HCT116 (cell line): ENCODE results near the gene SDK1. TPM values are rescaled to one million over a fixed set of nuclear protein-coding genes. Genes with fewer than 3 reads are reported as not detected.

Experiments
- ATAC-seq: fragments of 200-7000 bp; cut with Tn5 transposase; 2 replicates; pipeline ENCODE4 v1.9.1; 2020; ENCODE audit warnings: mild to moderate bottlenecking, moderate library complexity
- BruUV-seq: library from RNA; stranded (reverse); fragments of 400-500 nt; replicated peaks from 2 replicates; lab custom pipeline; 2021; lab: Mats Ljungman, UMichigan
- CTCF ChIA-PET: fragments of 300-600 bp; sonication (Branson Sonifier 250); formaldehyde crosslinking; loops from one replicate; lab custom pipeline; 2021; ENCODE audit warnings: antibody characterized with exemption; lab: Charles Lee
- POLR2A ChIA-PET: fragments of 300-600, 350-600 bp; sonication (Branson Sonifier 250); formaldehyde crosslinking; loops from one replicate; lab custom pipeline; 2021; ENCODE audit warnings: antibody characterized with exemption; lab: Charles Lee
- RAD21 ChIA-PET, 2 experiments: fragments of 300-600 bp; sonication (Branson Sonifier 250); formaldehyde crosslinking; loops; one replicate each; lab custom pipeline; 2023; ENCODE audit warnings: low total read pairs in 2 of 2; ENCODE audit not compliant: uncharacterized antibody in 2 of 2, unreplicated experiment in 2 of 2, low non-redundant PET in 1 of 2; lab: Charles Lee
- DNase-seq: peaks from one replicate; pipeline ENCODE4 v3.0.0-alpha.2; 2010; ENCODE audit warnings: low read depth, low spot score
- H2AFZ ChIP-seq: fragments of 200-600 bp; shearing (Covaris generic), sonication (generic); 2 replicates; pipeline ENCODE4 v1.6.1; 2017; ENCODE audit warnings: low read depth, mixed run types, mixed read lengths, antibody characterized with exemption, low read length; ENCODE audit not compliant: poor library complexity, severe bottlenecking
- H3K27ac ChIP-seq: 2 replicates; pipeline ENCODE4 v1.5.1; 2012; ENCODE audit warnings: low read depth, low read length
- H3K27me3 ChIP-seq: fragments of 200-600 bp; sonication (generic); 2 replicates; pipeline ENCODE4 v1.6.1; 2016; ENCODE audit warnings: mixed run types, low read length, mixed read lengths; ENCODE audit not compliant: insufficient read depth
- H3K36me3 ChIP-seq, 2 experiments: fragments of 200-500 bp in 1 of 2; fragments of 200-600 bp in 1 of 2; sonication (Bioruptor generic) in 1 of 2; sonication (generic) in 1 of 2; 2 replicates each; pipeline versions ENCODE4 v1.5.1 to v1.6.1; 2014 to 2016; ENCODE audit warnings: low read length in 2 of 2, inconsistent platforms in 1 of 2, mixed read lengths in 1 of 2, mixed run types in 1 of 2; ENCODE audit not compliant: insufficient read depth in 2 of 2, control insufficient read depth in 1 of 2
- H3K4me1 ChIP-seq, 2 experiments: fragments of 200-600 bp in 1 of 2; sonication (generic) in 1 of 2; 2 replicates each; pipeline versions ENCODE4 v1.5.1 to v1.6.1; 2012 to 2017; ENCODE audit warnings: low read length in 2 of 2, inconsistent platforms in 1 of 2, mild to moderate bottlenecking in 1 of 2, mixed read lengths in 1 of 2, mixed run types in 1 of 2, moderate library complexity in 1 of 2; ENCODE audit not compliant: insufficient read depth in 2 of 2, control insufficient read depth in 1 of 2
- H3K4me2 ChIP-seq: fragments of 200-600 bp; sonication (generic); 2 replicates; pipeline ENCODE4 v1.6.1; 2017; ENCODE audit warnings: mixed run types, low read length, mixed read lengths
- H3K4me3 ChIP-seq, 2 experiments: fragments of 200-600 bp in 1 of 2; sonication (generic) in 1 of 2; replicated peaks in 1 of 2; 2 replicates each; pipeline ENCODE4 v1.5.1; 2011 to 2016; ENCODE audit warnings: low read length in 2 of 2, control low read depth in 1 of 2, low read depth in 1 of 2, mild to moderate bottlenecking in 1 of 2, mixed read lengths in 1 of 2, mixed run types in 1 of 2
- H3K79me2 ChIP-seq: fragments of 200-600 bp; sonication (generic); 2 replicates; pipeline ENCODE4 v1.6.1; 2017; ENCODE audit warnings: mild to moderate bottlenecking, mixed run types, low read length, moderate library complexity, mixed read lengths; ENCODE audit not compliant: insufficient read depth
- H3K9ac ChIP-seq: fragments of 200-600 bp; sonication (generic); 2 replicates; pipeline ENCODE4 v1.6.1; 2016; ENCODE audit warnings: low read length, mixed read lengths
- H3K9me2 ChIP-seq: fragments of 200-600 bp; sonication (generic), shearing (Covaris generic); 2 replicates; pipeline ENCODE4 v1.6.1; 2017; ENCODE audit warnings: mixed run types, mild to moderate bottlenecking, moderate library complexity; ENCODE audit not compliant: insufficient read depth
- H3K9me3 ChIP-seq, 2 experiments: fragments of 200-500 bp in 1 of 2; fragments of 200-600 bp in 1 of 2; sonication (Bioruptor generic) in 1 of 2; sonication (generic) in 1 of 2; 2 replicates each; pipeline ENCODE4 v1.6.1; 2014 to 2017; ENCODE audit warnings: low read length in 2 of 2, mixed read lengths in 2 of 2, inconsistent platforms in 1 of 2, low read depth in 1 of 2, mild to moderate bottlenecking in 1 of 2, mixed run types in 1 of 2, moderate library complexity in 1 of 2; ENCODE audit not compliant: control insufficient read depth in 1 of 2, insufficient read depth in 1 of 2
- H4K20me1 ChIP-seq: fragments of 200-600 bp; sonication (generic), shearing (Covaris generic); 2 replicates; pipeline ENCODE4 v1.6.1; 2017; ENCODE audit warnings: mixed run types, mild to moderate bottlenecking, moderate library complexity; ENCODE audit not compliant: insufficient read depth
- CEBPB ChIP-seq: IDR thresholded peaks from 2 replicates; pipeline ENCODE4 v1.6.1; 2012; ENCODE audit warnings: low read depth
- ELF1 ChIP-seq: IDR thresholded peaks from 2 replicates; pipeline ENCODE4 v1.6.1; 2012; ENCODE audit warnings: low read depth, borderline replicate concordance
- EZH2phosphoT487 ChIP-seq: fragments of 200-600 bp; IDR thresholded peaks from 2 replicates; pipeline ENCODE4 v1.6.1; 2018; ENCODE audit warnings: antibody characterized with exemption, borderline replicate concordance
- POLR2A ChIP-seq: IDR thresholded peaks from 2 replicates; pipeline ENCODE4 v1.7.0; 2011; ENCODE audit warnings: borderline replicate concordance; ENCODE audit not compliant: insufficient read depth, insufficient read length; ENCODE audit errors: extremely low read depth
- SRF ChIP-seq: IDR thresholded peaks from 2 replicates; pipeline ENCODE4 v1.6.1; 2012; ENCODE audit warnings: low read depth
- TCF7L2 ChIP-seq: IDR thresholded peaks from 2 replicates; pipeline ENCODE4 v1.7.0; 2011; ENCODE audit warnings: borderline replicate concordance, inconsistent platforms; ENCODE audit not compliant: insufficient read depth, insufficient read length; ENCODE audit errors: extremely low read depth
- intact Hi-C: fragments of 100-400 bp; cut with micrococcal nuclease; formaldehyde crosslinking; loops from 2 replicates; pipeline ENCODE4 v1.10.0; 2022
- total RNA-seq: library from RNA; stranded (reverse); gene quantifications from one replicate; pipeline ENCODE4 v1.2.1, GENCODE V29; 2021; ENCODE audit not compliant: unreplicated experiment
- TF ChIP-seq, protein P1 (sequence below): IDR thresholded peaks from 2 replicates; pipeline ENCODE4 v1.6.1; 2012; ENCODE audit warnings: low read depth

The SDK1 gene
- total RNA-seq, 1 experiment from 2014 or later: 0.05 TPM

DNA sequence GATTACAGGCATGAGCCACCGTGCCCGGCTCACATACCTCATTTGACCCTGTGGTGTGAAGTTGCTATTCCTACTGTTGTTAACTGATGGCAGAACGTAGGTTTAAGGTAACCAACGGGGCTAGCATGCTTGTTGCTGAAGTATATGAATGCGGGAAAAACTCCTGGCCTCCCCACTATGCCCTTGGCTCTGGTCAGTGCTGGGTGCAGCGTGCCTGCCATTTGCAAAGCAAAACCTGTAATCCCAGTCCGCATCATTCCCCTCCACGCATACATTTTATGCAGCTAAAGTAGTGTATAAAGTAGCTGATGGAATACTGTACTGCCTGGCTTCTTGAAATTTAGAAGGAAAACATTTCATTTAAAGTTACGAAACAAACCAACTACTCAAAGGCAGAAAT lies 273.3 kb downstream of the SDK1 start:
- CTCF ChIA-PET: no interaction called here

More for the DNA sequence above, 273.3 kb downstream of the SDK1 start:
- H3K36me3 ChIP-seq: no peaks in the 10 kb centered on the region
- intact Hi-C loops: no loop called here
- H3K9me2 ChIP-seq: no peaks in the 10 kb centered on the region
- no peaks in the 10 kb centered on the region for H4K20me1 ChIP-seq
- H3K27me3 ChIP-seq: peaks cover 6% of the 10 kb centered on the region; the same call in 1 of the 2 replicates
- RAD21 ChIA-PET: no interaction called here
- no peak overlapping the region for H3K27ac ChIP-seq
- POLR2A ChIA-PET: no interaction called here
- no peak for TF ChIP-seq SRF
- TF ChIP-seq, protein P1, sequence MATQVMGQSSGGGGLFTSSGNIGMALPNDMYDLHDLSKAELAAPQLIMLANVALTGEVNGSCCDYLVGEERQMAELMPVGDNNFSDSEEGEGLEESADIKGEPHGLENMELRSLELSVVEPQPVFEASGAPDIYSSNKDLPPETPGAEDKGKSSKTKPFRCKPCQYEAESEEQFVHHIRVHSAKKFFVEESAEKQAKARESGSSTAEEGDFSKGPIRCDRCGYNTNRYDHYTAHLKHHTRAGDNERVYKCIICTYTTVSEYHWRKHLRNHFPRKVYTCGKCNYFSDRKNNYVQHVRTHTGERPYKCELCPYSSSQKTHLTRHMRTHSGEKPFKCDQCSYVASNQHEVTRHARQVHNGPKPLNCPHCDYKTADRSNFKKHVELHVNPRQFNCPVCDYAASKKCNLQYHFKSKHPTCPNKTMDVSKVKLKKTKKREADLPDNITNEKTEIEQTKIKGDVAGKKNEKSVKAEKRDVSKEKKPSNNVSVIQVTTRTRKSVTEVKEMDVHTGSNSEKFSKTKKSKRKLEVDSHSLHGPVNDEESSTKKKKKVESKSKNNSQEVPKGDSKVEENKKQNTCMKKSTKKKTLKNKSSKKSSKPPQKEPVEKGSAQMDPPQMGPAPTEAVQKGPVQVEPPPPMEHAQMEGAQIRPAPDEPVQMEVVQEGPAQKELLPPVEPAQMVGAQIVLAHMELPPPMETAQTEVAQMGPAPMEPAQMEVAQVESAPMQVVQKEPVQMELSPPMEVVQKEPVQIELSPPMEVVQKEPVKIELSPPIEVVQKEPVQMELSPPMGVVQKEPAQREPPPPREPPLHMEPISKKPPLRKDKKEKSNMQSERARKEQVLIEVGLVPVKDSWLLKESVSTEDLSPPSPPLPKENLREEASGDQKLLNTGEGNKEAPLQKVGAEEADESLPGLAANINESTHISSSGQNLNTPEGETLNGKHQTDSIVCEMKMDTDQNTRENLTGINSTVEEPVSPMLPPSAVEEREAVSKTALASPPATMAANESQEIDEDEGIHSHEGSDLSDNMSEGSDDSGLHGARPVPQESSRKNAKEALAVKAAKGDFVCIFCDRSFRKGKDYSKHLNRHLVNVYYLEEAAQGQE: no peak
- no peak for TF ChIP-seq TCF7L2
- TF ChIP-seq POLR2A: no peak
- no peak for TF ChIP-seq ELF1
- TF ChIP-seq CEBPB: no peak
- no peak for TF ChIP-seq EZH2phosphoT487
- H3K79me2 ChIP-seq: no peaks in the 10 kb centered on the region
- H3K4me3 ChIP-seq: no peak overlapping the region
- no peak overlapping the region for H3K9ac ChIP-seq
- DNase-seq (no peak), ATAC-seq (no peak)
- H3K9me3 ChIP-seq: peaks cover 0 to 4% of the 10 kb centered on the region in 2 experiments; a peak in 1 of 4 replicates
- no peaks in the 10 kb centered on the region for H3K4me1 ChIP-seq
- no peak overlapping the region for H3K4me2 ChIP-seq
- no peak overlapping the region for H2AFZ ChIP-seq
- no TSS peak for BruUV-seq
